ENCODE measurements around the gene ZNF598. TPM values are rescaled to one million over a fixed set of nuclear protein-coding genes. Genes with fewer than 3 reads are reported as not detected.

ZNF598 gene
- total and polyA plus RNA-seq, 2 donors from 2014 or later = 14.3 to 34.9 TPM

GRCh38 chr16:2003827-2004641, 5.6 kb downstream of the ZNF598 start:
- no peaks in the 10 kb centered on the region for H3K9me3 ChIP-seq (ENCODE audit: control insufficient read depth in 2 of 3, insufficient read depth in 1 of 3, low read length in 3 of 3)
- H3K36me3 ChIP-seq (ENCODE audit: control insufficient read depth in 2 of 3, insufficient read depth in 3 of 3, low read length in 3 of 3) = peaks cover 0 to 31% (median 10%) of the 10 kb centered on the region in 3 donors
- no peak overlapping the region for H3K9ac ChIP-seq (ENCODE audit: low read length in 3 of 3)
- no peak overlapping the region for H3K27ac ChIP-seq (ENCODE audit: low read depth in 2 of 2, low read length in 2 of 2)
- peak; percentile 95 for TF ChIP-seq CTCF (IDR thresholded peaks at IDR 0.05; ENCODE audit: borderline replicate concordance, extremely low read depth, insufficient read depth)
- FAIRE-seq = no peak
- peaks cover 0 to 34% (median 3%) of the 10 kb centered on the region in 3 donors for H3K4me1 ChIP-seq (ENCODE audit: control insufficient read depth in 2 of 3, insufficient read depth in 2 of 3, low read depth in 1 of 3, low read length in 3 of 3)
- DNase-seq = peak; percentile 93 to 96 (median 95)
- intact Hi-C loops (cut with DNase I) = no loop called here
- no peaks in the 10 kb centered on the region for H3K27me3 ChIP-seq (ENCODE audit: control insufficient read depth, insufficient read depth, low read length)
- no peak overlapping the region for H3K4me3 ChIP-seq (ENCODE audit: low read length in 3 of 3)

- no peak overlapping the region for H3K27ac ChIP-seq (ENCODE audit: low read depth in 2 of 2, low read length in 2 of 2)
- H3K9me3 ChIP-seq (ENCODE audit: control insufficient read depth in 2 of 3, insufficient read depth in 1 of 3, low read length in 3 of 3) = no peaks in the 10 kb centered on the region
- FAIRE-seq (no peak), DNase-seq (peak in 1 of 5 donors; percentile 59)
- H3K36me3 ChIP-seq (ENCODE audit: control insufficient read depth in 2 of 3, insufficient read depth in 3 of 3, low read length in 3 of 3) = peaks cover 0 to 31% (median 10%) of the 10 kb centered on the region in 3 donors
- no peak overlapping the region for H3K4me3 ChIP-seq (ENCODE audit: low read length in 3 of 3)
- no peak for TF ChIP-seq CTCF (IDR thresholded peaks at IDR 0.05; ENCODE audit: borderline replicate concordance, extremely low read depth, insufficient read depth)
- peaks cover 0 to 28% (median 0%) of the 10 kb centered on the region in 3 donors for H3K4me1 ChIP-seq (ENCODE audit: control insufficient read depth in 2 of 3, insufficient read depth in 2 of 3, low read depth in 1 of 3, low read length in 3 of 3)
- no peak overlapping the region for H3K9ac ChIP-seq (ENCODE audit: low read length in 3 of 3)
- no peaks in the 10 kb centered on the region for H3K27me3 ChIP-seq (ENCODE audit: control insufficient read depth, insufficient read depth, low read length)
- intact Hi-C loops (cut with DNase I) = no loop called here
These were observed 6.3 kb downstream of the ZNF598 start for GRCh38 chr16:2003231-2003826.

- intact Hi-C loops (cut with DNase I) = no loop called here
- Histone ChIP-seq H3K9me3 (ENCODE audit: control insufficient read depth in 2 of 3, insufficient read depth in 1 of 3, low read length in 3 of 3) (no peaks in the 10 kb centered on the region), H3K4me1 (ENCODE audit: control insufficient read depth in 2 of 3, insufficient read depth in 2 of 3, low read depth in 1 of 3, low read length in 3 of 3) (peaks cover 0 to 21% (median 0%) of the 10 kb centered on the region in 3 donors), H3K27me3 (ENCODE audit: control insufficient read depth, insufficient read depth, low read length) (no peaks in the 10 kb centered on the region), H3K27ac (ENCODE audit: low read depth in 2 of 2, low read length in 2 of 2) (no peak overlapping the region), H3K4me3 (ENCODE audit: low read length in 3 of 3) (no peak overlapping the region), H3K36me3 (ENCODE audit: control insufficient read depth in 2 of 3, insufficient read depth in 3 of 3, low read length in 3 of 3) (peaks cover 0 to 33% (median 14%) of the 10 kb centered on the region in 3 donors), H3K9ac (ENCODE audit: low read length in 3 of 3) (no peak overlapping the region)
- DNase-seq = peak in 1 of 5 donors; percentile 75
- TF ChIP-seq CTCF (IDR thresholded peaks at IDR 0.05; ENCODE audit: borderline replicate concordance, extremely low read depth, insufficient read depth) = no peak
- no peak for FAIRE-seq
These were observed 7.0 kb downstream of the ZNF598 start for GRCh38 chr16:2002406-2003230.

Measured in kidney (tissue), 14 donors.